Fibroblast of the aortic adventitia (primary cell): ENCODE results near the gene GPR84. TPM values are rescaled to one million over a fixed set of nuclear protein-coding genes. Genes with fewer than 3 reads are reported as not detected.

ENCODE experiments used
- DNase-seq: peaks from one replicate; pipeline ENCODE4 v3.0.0-alpha.2; 2010; ENCODE audit warnings: low read depth
- H3K4me3 ChIP-seq: 2 replicates; pipeline ENCODE4 v1.5.1; 2011; ENCODE audit warnings: low read depth, mild to moderate bottlenecking, control low read depth, low read length, moderate library complexity
- CTCF ChIP-seq: IDR thresholded peaks from 2 replicates; pipeline ENCODE4 v1.5.1; 2011; ENCODE audit warnings: mild to moderate bottlenecking, low read length, control low read depth, inconsistent platforms; ENCODE audit not compliant: insufficient read depth
- total RNA-seq: library from RNA; depleted of rRNA; stranded (reverse); fragments of >200 nt; gene quantifications from 2 replicates; pipeline ENCODE4 v1.2.3, GENCODE V29; 2012; ENCODE audit warnings: low replicate concordance

GPR84 gene
- total RNA-seq, 1 donor: not detected

- DNase-seq: no peak
- TF ChIP-seq CTCF: no peak
- no peak overlapping the region for H3K4me3 ChIP-seq
Measured at GRCh38 chr12:54374562-54375258, 10.4 kb upstream of the GPR84 start.

- H3K4me3 ChIP-seq: no peak overlapping the region
- no peak for TF ChIP-seq CTCF
- DNase-seq: no peak
Measured at GRCh38 chr12:54373649-54374561, 9.6 kb upstream of the GPR84 start.

GRCh38 chr12:54372113-54372806 lies 8.0 kb upstream of the GPR84 start:
- TF ChIP-seq CTCF: no peak
- H3K4me3 ChIP-seq: no peak overlapping the region
- no peak for DNase-seq

- H3K4me3 ChIP-seq: no peak overlapping the region
- peak; percentile 83 for DNase-seq
- no peak for TF ChIP-seq CTCF
Measured at GRCh38 chr12:54371328-54372112, 7.2 kb upstream of the GPR84 start.

- peak; percentile 85 for DNase-seq
- peak overlapping the region; percentile 53 for H3K4me3 ChIP-seq
- peak; percentile 92 for TF ChIP-seq CTCF
Measured at GRCh38 chr12:54370171-54370730, 6.0 kb upstream of the GPR84 start.
